ENCODE data around the gene GORASP2. TPM values are rescaled to one million over a fixed set of nuclear protein-coding genes. Genes with fewer than 3 reads are reported as not detected.

GORASP2 gene
- total RNA-seq, 1 experiment from 2014 or later: 97.7 TPM

GRCh38 chr2:170973225-170973491, 44.1 kb downstream of the GORASP2 start:
- Histone ChIP-seq H2BK120ac (ENCODE audit: low read depth, low read length, poor library complexity, severe bottlenecking) (no peak overlapping the region), H2BK15ac (ENCODE audit: low read depth, low read length) (no peak overlapping the region), H3K79me1 (ENCODE audit: insufficient read depth, low read depth, low read length, poor library complexity, severe bottlenecking) (no peaks in the 10 kb centered on the region), H4K91ac (ENCODE audit: insufficient read length, low read depth, low read length) (no peak overlapping the region), H3K14ac (ENCODE audit: insufficient read depth, low read length) (peak overlapping the region; percentile 59; the same call in 1 of the 2 replicates), H3K56ac (ENCODE audit: insufficient read length, low read depth, low read length) (no peak overlapping the region), H3K4me2 (ENCODE audit: insufficient read depth, insufficient read length, low read length) (peak overlapping the region; percentile 32), H4K8ac (replicated peaks; ENCODE audit: insufficient read length, low read depth, low read length) (no peak overlapping the region), H3T11ph (ENCODE audit: low read length) (no peak overlapping the region), H3K27ac (ENCODE audit: insufficient read length, low read depth, low read length) (no peak overlapping the region), H2AK5ac (ENCODE audit: insufficient read length, low read length) (no peak overlapping the region), H2BK20ac (ENCODE audit: low read depth, low read length, poor library complexity, severe bottlenecking) (no peak overlapping the region), H3K9me3 (ENCODE audit: control insufficient read depth, low read depth, low read length) (no peaks in the 10 kb centered on the region), H3K4ac (ENCODE audit: low read depth, low read length) (no peak overlapping the region), H2BK5ac (ENCODE audit: insufficient read length, low read length) (no peak overlapping the region), H3K23ac (ENCODE audit: insufficient read length, low read depth, low read length) (no peak overlapping the region), H3K9ac (ENCODE audit: extremely low read depth, insufficient read length, low read length) (peak overlapping the region; percentile 48), H4K5ac (ENCODE audit: insufficient read length, low read depth, low read length) (no peak overlapping the region), H3K18ac (ENCODE audit: insufficient read length, low read depth, low read length) (peak overlapping the region; percentile 68), H3K79me2 (ENCODE audit: insufficient read depth, low read length) (no peaks in the 10 kb centered on the region), H2BK12ac (ENCODE audit: insufficient read length, low read depth, low read length) (no peak overlapping the region), H3K27me3 (ENCODE audit: insufficient read depth, low read length) (no peaks in the 10 kb centered on the region), H4K20me1 (ENCODE audit: control insufficient read depth, insufficient read depth, insufficient read length) (no peaks in the 10 kb centered on the region), H3K4me1 (ENCODE audit: insufficient read depth, low read length) (no peaks in the 10 kb centered on the region; the same call in 1 of the 2 replicates), H3K23me2 (ENCODE audit: insufficient read length, low read depth, low read length, poor library complexity, severe bottlenecking) (no peaks in the 10 kb centered on the region), H2AFZ (ENCODE audit: low read length) (no peak overlapping the region)
- Mint-ChIP-seq H3K27me3 (ENCODE audit: low read depth) (peaks cover 3% of the 10 kb centered on the region), H3K9me3 (no peaks in the 10 kb centered on the region), H3K4me1 (peaks cover 42 to 44% of the 10 kb centered on the region in 2 experiments), H3K27ac (peak overlapping the region in 2 of 3 experiments; percentile 37 to 83; a peak in 2 of 7 replicates), H3K36me3 (ENCODE audit: insufficient read depth in 1 of 3, low read depth in 3 of 3) (peaks cover 0 to 7% (median 3%) of the 10 kb centered on the region in 3 experiments; a peak in 5 of 7 replicates), H3K4me3 (peak overlapping the region; percentile 46; a peak in 3 of 5 replicates)
- TF ChIP-seq CTCF (conservative IDR thresholded peaks at IDR 0.05): no peak
- WGBS (ENCODE audit: extremely low coverage, insufficient read length, low lambda C conversion rate): 100% methylated on average over 1 of the region's 12 CpGs
- DNase-seq: no peak

Data from H9 (cell line).